WTC11 (cell line): Measurements from ENCODE around the gene BNC2. TPM values are rescaled to one million over a fixed set of nuclear protein-coding genes. Genes with fewer than 3 reads are reported as not detected.

Experiments
- ATAC-seq: fragments of 200-7000 bp; cut with Tn5 transposase; 2 replicates; pipeline ENCODE4 v1.10.0; 2021; ENCODE audit warnings: mild to moderate bottlenecking, moderate library complexity
- CTCF ChIA-PET: fragments of 300-600 bp; sonication (Branson Sonifier 250); formaldehyde crosslinking; loops from one replicate; lab custom pipeline; 2021; ENCODE audit warnings: antibody characterized with exemption; lab: Charles Lee
- POLR2A ChIA-PET: fragments of 350-600 bp; sonication (Branson Sonifier 250); formaldehyde crosslinking; loops from one replicate; lab custom pipeline; 2021; ENCODE audit warnings: antibody characterized with exemption; lab: Charles Lee
- DNase-seq: peaks from one replicate; pipeline ENCODE4 v3.0.0; 2021; ENCODE audit warnings: low spot score
- H3K27ac Mint-ChIP-seq: 2 replicates; pipeline ENCODE4 v1.8.0; 2021; ENCODE audit warnings: mixed read lengths
- H3K27me3 Mint-ChIP-seq: 2 replicates; pipeline ENCODE4 v1.8.0; 2021; ENCODE audit warnings: low read depth, mild to moderate bottlenecking, moderate library complexity, mixed read lengths
- H3K36me3 Mint-ChIP-seq: 2 replicates; pipeline ENCODE4 v1.8.0; 2021; ENCODE audit warnings: mixed read lengths
- H3K4me1 Mint-ChIP-seq: 2 replicates; pipeline ENCODE4 v1.8.0; 2022; ENCODE audit warnings: mixed read lengths
- H3K4me3 Mint-ChIP-seq: 2 replicates; pipeline ENCODE4 v1.8.0; 2021; ENCODE audit warnings: mild to moderate bottlenecking, moderate library complexity, mixed read lengths
- H3K9me3 Mint-ChIP-seq: 2 replicates; pipeline ENCODE4 v1.8.0; 2021; ENCODE audit warnings: mixed read lengths
- ATF2 ChIP-seq: sonication (generic); formaldehyde crosslinking; IDR thresholded peaks from 2 replicates; pipeline ENCODE4 v1.8.1; 2022; ENCODE audit warnings: low read depth, missing genetic modification reagents, borderline replicate concordance
- CDX4 ChIP-seq: fragments of 250-450 bp; sonication (Bioruptor Pico); IDR thresholded peaks from 2 replicates; pipeline ENCODE4 v1.9.0; 2021; ENCODE audit warnings: moderate library complexity, mild to moderate bottlenecking, inconsistent platforms, borderline replicate concordance
- CREM ChIP-seq: sonication (generic); formaldehyde crosslinking; IDR thresholded peaks from 2 replicates; pipeline ENCODE4 v1.8.1; 2022; ENCODE audit warnings: mild to moderate bottlenecking, missing genetic modification reagents, moderate library complexity
- GABPB1 ChIP-seq: sonication (generic); formaldehyde crosslinking; IDR thresholded peaks from 2 replicates; pipeline ENCODE4 v1.8.1; 2023; ENCODE audit warnings: mild to moderate bottlenecking, missing genetic modification reagents
- IRF2 ChIP-seq: sonication (generic); formaldehyde crosslinking; IDR thresholded peaks from 2 replicates; pipeline ENCODE4 v1.8.0; 2022; ENCODE audit warnings: low read depth, missing genetic modification reagents, borderline replicate concordance
- MLX ChIP-seq: sonication (generic); formaldehyde crosslinking; IDR thresholded peaks from 2 replicates; pipeline ENCODE4 v1.8.1; 2023; ENCODE audit warnings: mild to moderate bottlenecking, missing genetic modification reagents, moderate library complexity
- MXD4 ChIP-seq: fragments of 250-450 bp; sonication (Bioruptor Pico); IDR thresholded peaks from 2 replicates; pipeline ENCODE4 v1.8.0; 2021; ENCODE audit warnings: mild to moderate bottlenecking, moderate library complexity, borderline replicate concordance
- NR1H2 ChIP-seq: sonication (generic); formaldehyde crosslinking; IDR thresholded peaks from 2 replicates; pipeline ENCODE4 v1.9.0; 2021; ENCODE audit warnings: mild to moderate bottlenecking, moderate library complexity, missing genetic modification reagents
- NR2C2 ChIP-seq: sonication (generic); formaldehyde crosslinking; IDR thresholded peaks from 2 replicates; pipeline ENCODE4 v1.8.0; 2022; ENCODE audit warnings: mild to moderate bottlenecking, missing genetic modification reagents
- OVOL2 ChIP-seq: fragments of 250-450 bp; sonication (Bioruptor Pico); IDR thresholded peaks from 2 replicates; pipeline ENCODE4 v1.9.0; 2021; ENCODE audit warnings: mild to moderate bottlenecking, borderline replicate concordance
- PREB ChIP-seq: sonication (generic); formaldehyde crosslinking; IDR thresholded peaks from 2 replicates; pipeline ENCODE4 v1.8.1; 2022; ENCODE audit warnings: mild to moderate bottlenecking, missing genetic modification reagents, moderate library complexity, borderline replicate concordance
- PRRX2 ChIP-seq: fragments of 250-450 bp; sonication (Bioruptor Pico); IDR thresholded peaks from 2 replicates; pipeline ENCODE4 v1.8.0; 2021; ENCODE audit warnings: mild to moderate bottlenecking
- SMAD3 ChIP-seq: sonication (generic); formaldehyde crosslinking; IDR thresholded peaks from 2 replicates; pipeline ENCODE4 v1.8.0; 2022; ENCODE audit warnings: missing genetic modification reagents, mild to moderate bottlenecking, borderline replicate concordance
- ZNF317 ChIP-seq: sonication (generic); formaldehyde crosslinking; IDR thresholded peaks from 2 replicates; pipeline ENCODE4 v1.8.1; 2023; ENCODE audit warnings: low read depth, mild to moderate bottlenecking, moderate library complexity, missing genetic modification reagents, borderline replicate concordance
- ZSCAN18 ChIP-seq: fragments of 250-450 bp; sonication (Bioruptor Pico); IDR thresholded peaks from 2 replicates; pipeline ENCODE4 v2.1.2; 2022; ENCODE audit warnings: mild to moderate bottlenecking, moderate library complexity
- total RNA-seq: library from RNA; stranded (reverse); gene quantifications from 3 replicates; pipeline ENCODE4 v1.2.3, GENCODE V29; 2021
- TF ChIP-seq, protein P1 (sequence below): sonication (generic); formaldehyde crosslinking; conservative IDR thresholded peaks from 2 replicates; pipeline ENCODE4 v1.8.1; 2022; ENCODE audit warnings: mild to moderate bottlenecking, missing genetic modification reagents
- TF ChIP-seq, protein P2 (sequence below): fragments of 250-450 bp; sonication (Bioruptor Pico); IDR thresholded peaks from 2 replicates; pipeline ENCODE4 v1.9.0; 2021; ENCODE audit warnings: mild to moderate bottlenecking, borderline replicate concordance
- TF ChIP-seq, protein P3 (sequence below): sonication (generic); formaldehyde crosslinking; IDR thresholded peaks from 2 replicates; pipeline ENCODE4 v1.8.1; 2022; ENCODE audit warnings: mild to moderate bottlenecking, moderate library complexity, missing genetic modification reagents
- TF ChIP-seq, protein P4 (sequence below): fragments of 250-450 bp; sonication (Bioruptor Pico); conservative IDR thresholded peaks from 2 replicates; pipeline ENCODE4 v1.9.0; 2021; ENCODE audit warnings: mild to moderate bottlenecking
- TF ChIP-seq, protein P5 (sequence below): sonication (generic); formaldehyde crosslinking; IDR thresholded peaks from 2 replicates; pipeline ENCODE4 v1.8.1; 2023; ENCODE audit warnings: mild to moderate bottlenecking, missing genetic modification reagents, moderate library complexity

BNC2 gene
- total RNA-seq, 1 experiment from 2014 or later, result 33.3 TPM

- TF ChIP-seq ZSCAN18 (CRISPR knock-in tag), result no peak
Measured at GRCh38 chr9:16622541-16622940, 247.9 kb downstream of the BNC2 start (continued).

DNA sequence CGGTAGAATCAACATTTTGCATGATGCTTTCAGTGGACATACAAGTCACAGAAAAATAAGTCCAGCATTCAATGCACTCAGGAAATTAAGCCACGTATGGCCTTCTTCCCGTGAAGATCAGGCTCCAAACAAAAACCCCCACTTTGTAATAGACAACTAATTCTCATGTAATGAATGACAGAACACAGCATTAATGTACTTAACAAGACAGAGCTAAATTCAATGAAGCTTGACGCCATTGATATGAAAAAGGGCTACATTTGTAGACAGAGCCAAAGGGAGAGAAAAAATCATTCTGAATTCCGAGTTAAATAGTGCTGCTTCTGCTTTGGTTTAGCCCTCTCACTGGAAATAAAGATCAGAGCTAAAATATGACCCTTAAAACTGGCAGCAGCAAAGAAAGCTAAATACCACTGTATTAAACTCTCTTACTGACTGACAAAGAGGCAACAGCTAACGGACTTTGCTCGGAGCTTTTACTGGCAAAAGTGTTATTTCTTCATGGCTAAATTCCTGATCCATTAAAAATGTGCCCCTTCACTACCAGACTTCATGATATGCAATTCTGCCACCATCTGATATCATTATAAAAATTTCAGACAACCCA is 250.5 kb downstream of the BNC2 start:
- Mint-ChIP-seq H3K27me3 (no peaks in the 10 kb centered on the region), H3K4me3 (no peak overlapping the region), H3K9me3 (no peaks in the 10 kb centered on the region), H3K27ac (peak overlapping the region; percentile 86), H3K4me1 (peaks cover 60% of the 10 kb centered on the region), H3K36me3 (no peaks in the 10 kb centered on the region)
- ATAC-seq, result no peak
- ChIA-PET CTCF (no interaction called here), POLR2A (no interaction called here)
- TF ChIP-seq NR1H2 (CRISPR knock-in tag) (no peak), NR2C2 (CRISPR knock-in tag) (no peak), CREM (CRISPR knock-in tag) (no peak), PREB (CRISPR knock-in tag) (no peak), CDX4 (no peak), GABPB1 (CRISPR knock-in tag) (no peak), ZNF317 (CRISPR knock-in tag) (no peak), ATF2 (CRISPR knock-in tag) (no peak), IRF2 (CRISPR knock-in tag) (no peak), OVOL2 (CRISPR knock-in tag) (no peak), PRRX2 (CRISPR knock-in tag) (no peak), MLX (CRISPR knock-in tag) (no peak), MXD4 (CRISPR knock-in tag) (no peak), SMAD3 (CRISPR knock-in tag) (no peak)
- TF ChIP-seq, protein P1, sequence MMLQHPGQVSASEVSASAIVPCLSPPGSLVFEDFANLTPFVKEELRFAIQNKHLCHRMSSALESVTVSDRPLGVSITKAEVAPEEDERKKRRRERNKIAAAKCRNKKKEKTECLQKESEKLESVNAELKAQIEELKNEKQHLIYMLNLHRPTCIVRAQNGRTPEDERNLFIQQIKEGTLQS (CRISPR knock-in tag), result no peak
- TF ChIP-seq, protein P2, sequence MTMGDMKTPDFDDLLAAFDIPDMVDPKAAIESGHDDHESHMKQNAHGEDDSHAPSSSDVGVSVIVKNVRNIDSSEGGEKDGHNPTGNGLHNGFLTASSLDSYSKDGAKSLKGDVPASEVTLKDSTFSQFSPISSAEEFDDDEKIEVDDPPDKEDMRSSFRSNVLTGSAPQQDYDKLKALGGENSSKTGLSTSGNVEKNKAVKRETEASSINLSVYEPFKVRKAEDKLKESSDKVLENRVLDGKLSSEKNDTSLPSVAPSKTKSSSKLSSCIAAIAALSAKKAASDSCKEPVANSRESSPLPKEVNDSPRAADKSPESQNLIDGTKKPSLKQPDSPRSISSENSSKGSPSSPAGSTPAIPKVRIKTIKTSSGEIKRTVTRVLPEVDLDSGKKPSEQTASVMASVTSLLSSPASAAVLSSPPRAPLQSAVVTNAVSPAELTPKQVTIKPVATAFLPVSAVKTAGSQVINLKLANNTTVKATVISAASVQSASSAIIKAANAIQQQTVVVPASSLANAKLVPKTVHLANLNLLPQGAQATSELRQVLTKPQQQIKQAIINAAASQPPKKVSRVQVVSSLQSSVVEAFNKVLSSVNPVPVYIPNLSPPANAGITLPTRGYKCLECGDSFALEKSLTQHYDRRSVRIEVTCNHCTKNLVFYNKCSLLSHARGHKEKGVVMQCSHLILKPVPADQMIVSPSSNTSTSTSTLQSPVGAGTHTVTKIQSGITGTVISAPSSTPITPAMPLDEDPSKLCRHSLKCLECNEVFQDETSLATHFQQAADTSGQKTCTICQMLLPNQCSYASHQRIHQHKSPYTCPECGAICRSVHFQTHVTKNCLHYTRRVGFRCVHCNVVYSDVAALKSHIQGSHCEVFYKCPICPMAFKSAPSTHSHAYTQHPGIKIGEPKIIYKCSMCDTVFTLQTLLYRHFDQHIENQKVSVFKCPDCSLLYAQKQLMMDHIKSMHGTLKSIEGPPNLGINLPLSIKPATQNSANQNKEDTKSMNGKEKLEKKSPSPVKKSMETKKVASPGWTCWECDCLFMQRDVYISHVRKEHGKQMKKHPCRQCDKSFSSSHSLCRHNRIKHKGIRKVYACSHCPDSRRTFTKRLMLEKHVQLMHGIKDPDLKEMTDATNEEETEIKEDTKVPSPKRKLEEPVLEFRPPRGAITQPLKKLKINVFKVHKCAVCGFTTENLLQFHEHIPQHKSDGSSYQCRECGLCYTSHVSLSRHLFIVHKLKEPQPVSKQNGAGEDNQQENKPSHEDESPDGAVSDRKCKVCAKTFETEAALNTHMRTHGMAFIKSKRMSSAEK (CRISPR knock-in tag), result no peak
- TF ChIP-seq, protein P3, sequence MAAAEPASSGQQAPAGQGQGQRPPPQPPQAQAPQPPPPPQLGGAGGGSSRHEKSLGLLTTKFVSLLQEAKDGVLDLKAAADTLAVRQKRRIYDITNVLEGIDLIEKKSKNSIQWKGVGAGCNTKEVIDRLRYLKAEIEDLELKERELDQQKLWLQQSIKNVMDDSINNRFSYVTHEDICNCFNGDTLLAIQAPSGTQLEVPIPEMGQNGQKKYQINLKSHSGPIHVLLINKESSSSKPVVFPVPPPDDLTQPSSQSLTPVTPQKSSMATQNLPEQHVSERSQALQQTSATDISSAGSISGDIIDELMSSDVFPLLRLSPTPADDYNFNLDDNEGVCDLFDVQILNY (CRISPR knock-in tag), result no peak
- TF ChIP-seq, protein P4, sequence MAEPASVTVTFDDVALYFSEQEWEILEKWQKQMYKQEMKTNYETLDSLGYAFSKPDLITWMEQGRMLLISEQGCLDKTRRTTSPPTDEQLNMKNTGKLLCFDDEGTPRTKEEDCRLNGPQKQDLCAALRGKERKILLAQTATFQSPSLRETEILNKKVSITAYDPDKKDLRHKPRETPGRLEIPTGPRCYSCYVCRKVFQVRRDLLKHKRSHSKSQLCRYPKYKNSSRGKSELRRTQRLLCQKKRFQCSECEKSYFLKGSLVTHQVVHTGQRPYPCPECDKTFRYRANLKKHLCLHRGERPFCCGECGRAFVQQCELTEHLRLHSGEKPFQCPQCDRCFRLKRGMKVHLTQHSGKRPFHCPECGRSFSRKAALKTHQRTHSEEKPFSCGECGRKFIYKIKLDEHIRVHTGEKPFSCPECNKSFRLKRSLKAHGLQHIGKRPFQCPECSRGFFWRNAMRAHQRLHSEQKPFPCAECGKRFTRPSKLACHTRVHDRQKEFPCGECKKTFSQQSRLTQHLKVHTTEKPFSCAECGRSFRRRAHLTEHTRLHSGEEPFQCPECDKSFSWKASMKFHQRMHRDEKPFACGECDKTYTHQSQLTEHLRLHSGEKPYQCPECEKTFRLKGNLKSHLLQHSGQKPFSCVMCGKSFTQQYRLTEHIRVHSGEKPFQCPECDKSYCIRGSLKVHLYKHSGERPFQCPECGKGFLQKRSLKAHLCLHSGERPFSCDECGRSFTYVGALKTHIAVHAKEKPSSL, result no peak
- TF ChIP-seq, protein P5, sequence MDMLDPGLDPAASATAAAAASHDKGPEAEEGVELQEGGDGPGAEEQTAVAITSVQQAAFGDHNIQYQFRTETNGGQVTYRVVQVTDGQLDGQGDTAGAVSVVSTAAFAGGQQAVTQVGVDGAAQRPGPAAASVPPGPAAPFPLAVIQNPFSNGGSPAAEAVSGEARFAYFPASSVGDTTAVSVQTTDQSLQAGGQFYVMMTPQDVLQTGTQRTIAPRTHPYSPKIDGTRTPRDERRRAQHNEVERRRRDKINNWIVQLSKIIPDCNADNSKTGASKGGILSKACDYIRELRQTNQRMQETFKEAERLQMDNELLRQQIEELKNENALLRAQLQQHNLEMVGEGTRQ (CRISPR knock-in tag), result no peak
- DNase-seq, result no peak
